ENCODE measurements around the gene DSEL.

The DSEL gene

GRCh38 chr18:67468038-67468437, 48.5 kb downstream of the DSEL start:
- Histone ChIP-seq H3K4me1 (ENCODE audit: control insufficient read depth, insufficient read depth, low read length, poor library complexity, severe bottlenecking) (peaks cover 4% of the 10 kb centered on the region), H3K9me3 (ENCODE audit: control insufficient read depth, low read length) (peaks cover 6% of the 10 kb centered on the region), H3K36me3 (ENCODE audit: control insufficient read depth, insufficient read depth, low read length) (no peaks in the 10 kb centered on the region), H3K27ac (ENCODE audit: low read depth, low read length, severe bottlenecking) (no peak overlapping the region), H3K4me3 (ENCODE audit: extremely low read depth, insufficient read depth, low read length, poor library complexity, severe bottlenecking) (no peak overlapping the region)

- no CpG with 5 or more reads among the region's 1 CpG for WGBS, 2 experiments (ENCODE audit: insufficient coverage in 2 of 2)
- no peak overlapping the region for H3K4me3 ChIP-seq (ENCODE audit: extremely low read depth, insufficient read depth, low read length, poor library complexity, severe bottlenecking)
- H3K36me3 ChIP-seq (ENCODE audit: control insufficient read depth, insufficient read depth, low read length): no peaks in the 10 kb centered on the region
- H3K27ac ChIP-seq (ENCODE audit: low read depth, low read length, severe bottlenecking): no peak overlapping the region
- peaks cover 4% of the 10 kb centered on the region for H3K4me1 ChIP-seq (ENCODE audit: control insufficient read depth, insufficient read depth, low read length, poor library complexity, severe bottlenecking)
- H3K9me3 ChIP-seq (ENCODE audit: control insufficient read depth, low read length): peaks cover 6% of the 10 kb centered on the region
Observed at GRCh38 chr18:67467188-67467587, 49.3 kb downstream of the DSEL start.

GRCh38 chr18:67464499-67464898, 52.0 kb downstream of the DSEL start:
- H3K36me3 ChIP-seq (ENCODE audit: control insufficient read depth, insufficient read depth, low read length): no peaks in the 10 kb centered on the region
- 86 to 91% methylated on average over 1 of the region's 1 CpG for WGBS, 2 experiments (ENCODE audit: insufficient coverage in 2 of 2)
- no peak overlapping the region for H3K4me3 ChIP-seq (ENCODE audit: extremely low read depth, insufficient read depth, low read length, poor library complexity, severe bottlenecking)
- H3K4me1 ChIP-seq (ENCODE audit: control insufficient read depth, insufficient read depth, low read length, poor library complexity, severe bottlenecking): peaks cover 4% of the 10 kb centered on the region
- no peak overlapping the region for H3K27ac ChIP-seq (ENCODE audit: low read depth, low read length, severe bottlenecking)
- H3K9me3 ChIP-seq (ENCODE audit: control insufficient read depth, low read length): peaks cover 6% of the 10 kb centered on the region

GRCh38 chr18:67463829-67464228, 52.7 kb downstream of the DSEL start:
- H3K4me1 ChIP-seq (ENCODE audit: control insufficient read depth, insufficient read depth, low read length, poor library complexity, severe bottlenecking): peaks cover 4% of the 10 kb centered on the region
- 83 to 94% methylated on average over 1 to 2 of the region's 2 CpGs for WGBS, 2 experiments (ENCODE audit: insufficient coverage in 2 of 2)
- no peak overlapping the region for H3K27ac ChIP-seq (ENCODE audit: low read depth, low read length, severe bottlenecking)
- H3K9me3 ChIP-seq (ENCODE audit: control insufficient read depth, low read length): peaks cover 6% of the 10 kb centered on the region
- H3K36me3 ChIP-seq (ENCODE audit: control insufficient read depth, insufficient read depth, low read length): no peaks in the 10 kb centered on the region
- H3K4me3 ChIP-seq (ENCODE audit: extremely low read depth, insufficient read depth, low read length, poor library complexity, severe bottlenecking): no peak overlapping the region

- Histone ChIP-seq H3K27ac (ENCODE audit: low read depth, low read length, severe bottlenecking) (no peak overlapping the region), H3K4me3 (ENCODE audit: extremely low read depth, insufficient read depth, low read length, poor library complexity, severe bottlenecking) (no peak overlapping the region), H3K9me3 (ENCODE audit: control insufficient read depth, low read length) (no peaks in the 10 kb centered on the region), H3K4me1 (ENCODE audit: control insufficient read depth, insufficient read depth, low read length, poor library complexity, severe bottlenecking) (no peaks in the 10 kb centered on the region), H3K36me3 (ENCODE audit: control insufficient read depth, insufficient read depth, low read length) (no peaks in the 10 kb centered on the region)
- WGBS, 2 experiments (ENCODE audit: insufficient coverage in 2 of 2): 100% methylated on average over 1 of the region's 3 CpGs
Observed at GRCh38 chr18:67456711-67457110, 59.8 kb downstream of the DSEL start.

Data from mesodermal cell (in vitro differentiated cells).